ENCODE results near the gene CLASP2. TPM values are rescaled to one million over a fixed set of nuclear protein-coding genes. Genes with fewer than 3 reads are reported as not detected.
"Not testable (repeated sequence)": the region's sequence is repeated elsewhere in the genome, so short reads cannot be mapped to it uniquely, and the experiment has no call there.

CLASP2 gene
- total RNA-seq, 1 donor from 2014 or later = 69.4 TPM

DNA sequence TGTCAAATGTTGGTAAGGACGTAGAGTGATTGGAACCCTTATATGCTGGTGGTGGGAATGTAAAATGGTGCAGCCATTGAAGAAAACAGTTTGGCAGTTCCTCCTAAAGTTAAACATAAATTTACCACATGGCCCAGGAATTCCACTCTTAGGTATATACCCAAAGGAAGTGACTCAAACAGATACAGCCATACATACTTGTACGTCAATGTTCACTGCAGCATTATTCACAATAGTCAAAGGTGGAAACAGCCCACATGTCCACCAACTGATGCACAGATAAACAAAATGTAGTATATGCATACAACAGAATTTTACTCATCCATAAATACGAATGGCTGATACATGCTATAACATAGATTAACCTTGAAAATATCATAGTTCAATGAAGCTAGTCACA, 13.2 kb downstream of the CLASP2 start:
- intact Hi-C loops (cut with DNase I) = no loop called here
- no peak for ATAC-seq

DNA sequence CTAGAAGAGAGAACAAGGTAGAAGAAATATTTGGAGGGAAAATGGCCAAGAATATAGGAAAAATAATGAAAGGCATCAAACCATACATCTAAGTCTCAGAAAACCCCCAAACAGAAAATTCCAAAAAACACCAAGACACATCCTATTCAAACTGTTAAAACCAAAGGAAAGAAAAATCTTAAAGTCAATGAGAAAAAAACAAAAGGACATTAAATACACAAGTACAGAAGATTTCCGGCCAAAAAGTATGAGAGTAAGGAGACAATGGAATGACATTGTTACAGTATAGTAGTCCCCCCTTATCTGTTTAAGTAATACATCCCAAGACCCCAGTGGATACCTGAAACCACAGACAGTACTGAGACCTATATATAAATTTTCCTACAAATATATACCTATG, 18.8 kb downstream of the CLASP2 start:
- intact Hi-C loops (cut with DNase I) = no loop called here
- ATAC-seq = no peak
- no peak for DNase-seq (ENCODE audit: missing footprints)

More for the DNA sequence above, 13.2 kb downstream of the CLASP2 start:
- DNase-seq (ENCODE audit: missing footprints) = no peak

DNA sequence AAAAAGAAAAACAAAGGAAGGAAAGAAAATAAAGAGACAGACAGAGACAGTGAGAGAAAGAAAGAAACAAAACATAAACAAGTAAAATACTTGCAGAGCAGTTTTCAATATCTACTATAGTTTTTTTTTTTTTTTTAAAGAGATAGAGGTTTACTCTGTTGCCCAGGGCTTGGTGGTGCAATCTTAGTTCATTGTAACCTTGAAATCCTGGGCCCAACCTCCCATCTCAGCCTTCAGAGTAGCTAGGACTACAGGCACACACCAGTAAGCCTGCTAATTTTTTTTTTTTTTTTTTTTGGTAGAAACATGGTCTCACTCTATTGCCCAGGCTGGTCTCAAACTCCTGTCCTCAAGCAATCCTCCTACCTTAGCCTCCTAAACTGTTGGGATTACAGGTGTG, 23.1 kb downstream of the CLASP2 start:
- DNase-seq (ENCODE audit: missing footprints) = no peak
- intact Hi-C loops (cut with DNase I) = no loop called here
- no peak for ATAC-seq

DNA sequence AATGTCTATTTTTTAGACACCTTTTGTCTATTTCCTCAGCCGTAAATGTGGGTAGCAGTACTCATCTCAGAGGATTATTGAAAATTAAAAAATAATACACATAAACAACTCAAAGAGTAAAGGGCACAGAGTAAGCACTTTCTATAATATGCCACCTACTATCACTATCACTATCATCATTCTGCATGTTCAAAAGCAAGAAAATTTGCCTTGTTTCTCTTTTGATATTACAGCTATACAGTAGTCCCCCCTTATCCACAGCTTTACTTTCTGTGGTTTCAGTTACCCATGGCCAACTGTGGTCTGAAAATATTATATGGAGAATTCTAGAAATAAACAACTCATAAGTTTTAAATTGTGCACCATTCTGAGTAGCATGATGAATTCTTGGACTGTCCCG, 27.7 kb downstream of the CLASP2 start:
- intact Hi-C loops (cut with DNase I) = no loop called here
- no peak for DNase-seq (ENCODE audit: missing footprints)
- no peak for ATAC-seq

DNA sequence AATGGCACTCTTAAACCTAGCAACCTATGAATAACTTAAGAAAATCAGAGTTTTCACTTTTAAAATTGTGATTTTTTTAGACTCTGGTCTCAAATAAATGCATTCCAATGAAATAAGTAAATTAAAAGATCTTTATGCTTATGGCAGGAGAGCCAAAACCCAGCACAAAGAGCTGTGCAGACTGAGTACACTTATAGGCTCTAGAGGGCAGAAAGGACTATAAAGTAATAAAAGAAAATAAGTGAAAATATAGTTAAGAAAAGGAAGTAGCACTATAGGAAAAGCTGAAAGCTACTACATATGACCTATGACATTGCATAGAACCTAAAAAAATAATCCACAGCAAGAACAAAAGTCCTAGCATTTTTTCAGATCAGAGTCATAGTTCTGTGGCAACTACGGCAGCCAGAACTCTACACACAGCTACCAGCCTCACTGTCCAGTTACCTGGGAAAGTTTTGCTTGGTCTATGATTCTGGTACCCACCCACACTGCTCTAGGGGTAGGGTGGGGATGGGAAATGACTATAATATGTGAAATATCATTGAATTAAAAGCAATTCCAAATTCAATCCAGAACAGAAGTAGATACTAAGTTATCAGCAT, 30.5 kb downstream of the CLASP2 start:
- intact Hi-C loops (cut with DNase I) = no loop called here
- ATAC-seq (no peak), DNase-seq (ENCODE audit: missing footprints) (no peak)

DNA sequence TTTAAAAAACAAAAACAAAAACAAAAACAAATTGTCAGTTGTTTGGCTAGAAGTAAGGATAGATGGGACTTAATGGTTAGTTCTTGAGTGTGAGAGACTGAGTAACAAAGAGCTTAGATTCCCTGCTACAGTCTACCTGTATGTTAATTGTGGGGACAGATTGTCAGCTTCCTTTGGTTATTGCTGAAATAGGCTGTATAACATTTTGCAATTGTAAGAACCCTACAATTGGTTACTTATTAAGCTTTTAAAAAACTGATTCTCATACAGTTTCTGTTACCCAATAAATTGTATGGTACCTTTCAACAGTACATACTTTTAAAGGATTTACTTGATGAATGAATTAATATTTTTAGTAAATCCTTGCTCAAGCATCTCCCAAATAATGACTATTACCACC, 35.3 kb downstream of the CLASP2 start:
- no peak for ATAC-seq
- DNase-seq (ENCODE audit: missing footprints) = no peak
- intact Hi-C loops (cut with DNase I) = no loop called here

DNA sequence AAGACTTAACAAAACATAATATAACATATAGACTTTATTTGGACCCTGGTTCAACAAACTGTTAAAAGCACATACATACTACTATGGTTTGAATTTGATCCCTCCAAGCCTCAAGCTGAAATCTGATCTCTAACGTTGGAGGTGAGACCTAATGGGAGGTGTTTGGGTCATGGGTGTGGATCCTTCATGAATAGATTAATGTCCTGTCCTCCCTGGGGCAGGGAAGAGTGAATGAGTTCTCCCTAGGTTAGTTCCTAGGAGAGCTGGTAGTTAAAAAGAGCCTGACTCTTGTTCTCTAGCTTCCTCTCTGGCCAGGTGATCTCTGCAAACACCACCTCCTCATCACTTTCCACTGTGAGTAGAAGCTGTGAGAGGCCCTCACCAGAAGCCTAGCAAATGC, 36.4 kb downstream of the CLASP2 start:
- ATAC-seq = no peak
- intact Hi-C loops (cut with DNase I) = no loop called here
- DNase-seq (ENCODE audit: missing footprints) = no peak

DNA sequence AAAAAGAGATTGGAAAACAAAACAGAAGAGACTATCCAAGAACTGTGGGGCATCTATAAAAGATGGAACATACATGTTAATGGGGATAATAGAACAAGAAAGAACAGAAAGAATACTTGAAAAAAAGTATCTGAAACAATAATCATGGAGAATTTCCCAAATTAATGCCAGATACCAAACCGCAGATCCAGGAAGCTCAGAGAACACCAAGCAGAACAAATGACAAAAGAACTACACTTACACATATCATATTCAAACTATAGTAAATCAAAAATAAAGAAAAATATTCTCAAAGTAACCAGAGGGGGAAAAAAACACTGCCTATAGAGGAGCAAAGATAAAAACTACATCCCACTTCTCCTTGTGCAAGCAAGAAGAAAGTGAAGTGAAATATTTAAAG, 40.0 kb downstream of the CLASP2 start:
- ATAC-seq (no peak), DNase-seq (ENCODE audit: missing footprints) (no peak)
- intact Hi-C loops (cut with DNase I) = no loop called here

DNA sequence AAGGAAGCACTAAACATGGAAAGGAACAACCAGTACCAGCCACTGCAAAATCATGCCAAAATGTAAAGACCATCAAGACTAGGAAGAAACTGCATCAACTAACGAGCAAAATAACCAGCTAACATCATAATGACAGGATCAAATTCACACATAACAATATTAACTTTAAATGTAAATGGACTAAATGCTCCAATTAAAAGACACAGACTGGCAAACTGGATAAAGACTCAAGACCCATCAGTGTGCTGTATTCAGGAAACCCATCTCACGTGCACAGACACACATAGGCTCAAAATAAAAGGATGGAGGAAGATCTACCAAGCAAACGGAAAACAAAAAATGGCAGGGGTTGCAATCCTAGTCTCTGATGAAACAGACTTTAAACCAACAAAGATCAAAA, 44.6 kb downstream of the CLASP2 start:
- intact Hi-C loops (cut with DNase I); DNase-seq (ENCODE audit: missing footprints); ATAC-seq: not testable (repeated sequence)

DNA sequence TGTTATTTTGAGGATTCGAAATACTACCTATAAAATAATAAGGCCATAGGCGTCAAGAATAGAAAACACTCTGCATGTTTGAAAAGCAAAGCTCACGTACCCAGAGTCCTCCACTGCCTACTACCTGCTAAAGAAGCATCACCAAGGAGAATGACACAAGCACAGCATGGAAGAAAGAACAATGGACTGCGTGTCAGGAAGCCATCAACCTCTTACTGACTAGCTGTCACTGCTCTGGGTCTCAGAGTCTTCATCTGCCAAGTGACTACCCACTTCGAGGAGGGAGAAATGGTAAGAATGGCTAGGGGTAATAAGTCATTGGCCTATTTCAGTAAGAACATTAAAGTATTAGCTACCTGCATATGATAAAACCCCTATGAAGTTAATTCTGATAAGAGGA, 49.4 kb downstream of the CLASP2 start:
- DNase-seq (ENCODE audit: missing footprints) = no peak
- intact Hi-C loops (cut with DNase I) = no loop called here

DNA sequence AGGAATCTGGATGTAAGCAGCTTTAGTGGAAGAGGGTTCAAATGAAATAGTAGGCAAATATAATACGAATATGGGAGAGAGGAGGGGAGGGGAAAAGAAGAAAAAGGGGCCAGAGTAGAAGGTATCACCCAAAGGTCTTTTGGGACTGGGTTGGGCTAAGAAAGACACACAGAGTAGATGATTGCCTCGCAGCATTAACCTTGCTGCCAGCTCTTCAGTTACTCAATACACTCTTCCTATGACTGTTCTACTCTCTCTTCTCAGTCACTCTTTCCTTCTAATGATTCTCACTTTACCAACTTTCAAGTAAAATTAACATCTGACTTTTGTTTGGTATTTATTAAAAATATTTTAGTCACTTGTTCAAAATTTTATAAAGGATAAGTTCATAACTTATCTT, 52.8 kb downstream of the CLASP2 start:
- ATAC-seq (no peak), DNase-seq (ENCODE audit: missing footprints) (no peak)
- intact Hi-C loops (cut with DNase I) = no loop called here

More for the DNA sequence above, 49.4 kb downstream of the CLASP2 start:
- no peak for ATAC-seq

DNA sequence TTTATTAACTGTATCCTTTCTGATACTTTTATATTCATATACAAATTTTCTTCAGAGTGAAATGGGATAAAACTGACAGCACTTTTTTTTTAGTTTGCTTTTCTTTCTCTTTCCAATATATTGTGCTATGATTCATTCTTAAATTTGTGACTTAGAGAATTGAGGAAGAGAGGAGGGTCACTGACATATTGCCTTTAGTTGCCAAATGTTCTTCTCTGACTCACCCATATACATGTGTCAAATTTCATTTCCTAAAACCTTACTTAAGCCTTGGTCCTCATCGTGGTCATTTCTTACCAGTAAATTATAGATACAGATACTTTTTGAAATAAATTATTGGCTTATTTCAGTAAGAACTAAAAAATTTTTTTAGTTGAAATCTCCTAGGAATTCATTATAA, 53.9 kb downstream of the CLASP2 start:
- no peak for ATAC-seq

DNA sequence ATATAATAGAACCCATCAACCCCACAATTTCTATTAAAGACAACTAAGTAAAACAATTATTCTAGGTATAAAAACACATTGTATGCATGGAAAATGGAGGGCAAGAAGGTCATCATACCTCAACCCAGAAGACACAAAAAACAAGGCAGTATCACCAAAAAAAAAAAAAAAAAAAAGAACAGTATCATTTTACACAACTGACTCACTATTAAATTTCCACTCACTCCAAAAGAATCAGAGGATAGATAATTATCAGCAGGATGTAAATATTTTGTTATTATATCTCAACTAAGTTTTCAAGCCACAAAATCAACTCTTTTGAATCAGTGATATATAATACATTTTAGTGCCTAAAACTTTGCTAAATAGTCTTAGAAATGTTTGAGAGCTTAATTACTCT, 55.0 kb downstream of the CLASP2 start:
- intact Hi-C loops (cut with DNase I) = no loop called here
- ATAC-seq (no peak), DNase-seq (ENCODE audit: missing footprints) (no peak)

More for the DNA sequence above, 53.9 kb downstream of the CLASP2 start:
- no peak for DNase-seq (ENCODE audit: missing footprints)
- intact Hi-C loops (cut with DNase I) = no loop called here

DNA sequence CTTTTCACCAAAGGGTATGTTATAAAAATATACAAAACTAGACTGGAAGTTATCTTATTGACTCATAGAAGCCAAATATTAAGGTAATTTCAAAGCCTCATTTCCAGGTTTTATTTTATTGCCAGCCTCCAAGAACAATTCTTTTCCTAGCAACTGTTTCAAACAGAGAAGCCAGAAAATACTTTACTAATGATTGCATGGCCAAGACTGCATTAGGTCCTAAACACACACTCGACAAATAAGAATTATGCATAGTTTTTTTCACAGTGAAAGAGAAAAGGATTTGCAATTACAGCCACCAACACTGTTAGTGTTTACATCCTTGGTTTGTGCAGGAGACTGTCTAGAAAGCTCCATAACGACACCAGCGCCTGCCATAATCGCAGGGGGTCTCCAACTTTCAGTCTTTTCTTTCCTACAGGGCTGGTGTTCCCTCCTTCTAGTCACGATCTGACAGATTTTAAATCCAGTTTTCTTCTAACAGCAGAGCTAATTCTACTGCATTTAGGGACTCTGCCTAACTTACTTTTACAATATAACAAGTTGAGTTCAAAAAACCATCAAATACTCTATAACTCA, 58.1 kb downstream of the CLASP2 start:
- DNase-seq (ENCODE audit: missing footprints) (no peak), ATAC-seq (no peak)
- intact Hi-C loops (cut with DNase I) = loop anchor here (1.0 kb wide), 1 partner anchor 58 kb away; the partner anchor contains the start of gene CLASP2

DNA sequence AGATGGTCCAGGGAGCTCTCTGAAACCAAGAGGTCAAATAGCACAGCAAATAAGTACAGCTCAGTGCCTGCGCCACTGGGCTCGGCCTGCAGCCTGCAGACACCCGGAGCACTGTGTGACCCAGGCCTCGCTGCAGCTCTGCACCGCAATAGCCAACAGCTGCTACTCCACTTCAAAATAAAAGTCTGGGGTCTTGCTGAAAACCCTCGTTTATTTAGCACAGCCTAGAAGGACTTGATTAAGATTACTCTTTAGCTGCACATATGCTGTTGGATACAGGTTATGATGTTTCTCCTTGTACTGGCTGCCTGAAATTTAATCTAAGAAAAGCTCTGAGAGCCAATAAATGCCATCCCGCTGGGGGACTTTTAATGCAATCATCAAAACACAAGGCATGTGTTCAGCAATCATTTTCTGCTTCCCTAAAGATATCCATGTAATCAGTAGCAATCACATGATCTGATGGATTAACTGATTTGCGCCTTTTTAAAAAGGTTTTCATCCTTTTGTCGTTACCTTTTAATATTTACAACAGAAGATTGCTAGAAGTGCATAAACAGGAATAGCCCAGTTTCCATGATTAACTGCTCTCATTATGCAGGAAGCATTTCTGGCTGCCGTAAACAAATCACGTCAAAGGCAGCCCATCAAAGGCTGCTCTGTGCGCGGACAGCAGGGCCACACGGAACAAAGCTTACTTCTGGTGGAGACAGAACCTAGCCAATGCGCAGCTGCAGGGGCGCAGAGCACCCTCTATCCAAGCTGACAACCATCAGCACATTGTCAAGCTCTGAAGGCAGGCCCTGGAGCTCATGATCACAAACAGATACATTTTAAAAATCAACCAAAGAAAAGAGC, 58.8 kb downstream of the CLASP2 start:
- intact Hi-C loops (cut with DNase I) = loop anchor here (1.0 kb wide), 1 partner anchor 59 kb away; the partner anchor contains the start of gene CLASP2
- peak; percentile 99 for ATAC-seq
- DNase-seq (ENCODE audit: missing footprints) = peak; percentile 83

DNA sequence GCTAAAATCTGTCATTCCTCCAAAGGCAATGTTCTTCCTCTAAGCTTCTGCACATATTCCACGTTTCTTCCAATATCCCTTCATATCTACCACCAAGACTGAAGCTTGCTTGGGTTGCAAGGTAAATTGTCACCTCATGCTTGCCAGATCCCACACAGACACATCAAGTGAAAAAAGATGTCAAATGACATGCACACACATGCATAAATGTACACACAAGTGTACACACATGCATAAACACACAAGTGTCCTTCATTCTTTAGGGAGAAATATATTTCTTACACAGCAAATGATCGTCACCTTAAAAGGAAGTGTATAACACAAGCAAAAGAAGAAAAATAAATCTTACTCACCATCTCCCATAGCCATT, 59.4 kb downstream of the CLASP2 start:
- no peak for DNase-seq (ENCODE audit: missing footprints)
- ATAC-seq = no peak
- intact Hi-C loops (cut with DNase I) = no loop called here

DNA sequence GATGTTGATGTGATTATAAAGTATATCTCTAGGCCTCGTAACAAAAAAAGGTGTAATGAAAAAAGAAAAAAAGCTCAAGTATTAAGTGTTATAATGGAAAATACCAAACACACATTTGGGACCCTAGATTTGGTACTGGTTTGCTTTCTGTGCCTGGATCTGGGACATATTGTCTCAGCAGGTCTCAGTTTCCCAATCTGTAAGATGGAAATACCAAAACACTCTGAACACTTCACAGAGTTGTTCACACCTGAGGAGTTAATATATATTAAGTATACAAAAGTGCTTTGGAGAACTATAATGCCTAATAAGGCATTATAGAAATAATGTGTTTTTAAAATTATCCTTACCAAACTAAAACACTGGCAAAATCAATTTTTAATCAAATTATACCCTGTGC, 60.0 kb downstream of the CLASP2 start:
- ATAC-seq = no peak
- intact Hi-C loops (cut with DNase I) = no loop called here
- DNase-seq (ENCODE audit: missing footprints) = no peak

DNA sequence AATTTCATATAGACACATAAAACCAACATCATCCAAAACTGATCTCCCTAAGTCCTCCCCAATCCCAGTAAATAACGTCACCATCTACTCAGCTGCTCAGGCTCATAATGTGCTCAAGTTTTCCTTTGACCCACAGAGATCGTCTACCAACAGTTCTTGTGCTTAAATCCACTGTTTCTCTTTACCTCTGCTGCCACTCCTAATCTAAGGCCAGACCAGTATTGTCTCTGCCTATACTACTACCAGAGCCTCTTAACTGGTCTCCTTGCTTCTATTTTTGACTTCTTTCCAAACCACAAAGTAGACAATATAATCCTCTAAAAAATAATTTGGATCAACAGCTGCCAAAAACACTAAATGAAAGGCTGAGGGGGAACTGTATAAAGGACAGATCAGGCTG, 65.3 kb downstream of the CLASP2 start:
- DNase-seq (ENCODE audit: missing footprints) (no peak), ATAC-seq (no peak)
- intact Hi-C loops (cut with DNase I) = no loop called here

DNA sequence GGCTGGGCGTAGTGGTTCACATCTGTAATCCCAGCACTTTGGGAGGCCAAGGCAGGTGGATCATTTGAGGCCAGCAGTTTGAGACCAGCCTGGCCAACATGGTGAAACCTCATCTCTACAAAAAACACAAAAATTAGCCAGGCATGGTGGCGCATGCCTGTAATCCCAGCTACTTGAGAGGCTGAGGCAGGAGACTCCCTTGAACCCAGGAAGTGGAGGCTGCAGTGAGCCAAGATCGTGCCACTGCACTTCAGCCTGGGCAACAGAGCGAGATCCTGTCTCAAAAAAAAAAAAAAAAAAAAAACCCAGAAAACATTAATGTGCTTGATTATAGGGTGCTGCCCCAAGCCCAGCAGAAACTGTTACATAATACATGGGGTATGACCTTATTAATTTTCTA, 67.0 kb downstream of the CLASP2 start:
- intact Hi-C loops (cut with DNase I); DNase-seq (ENCODE audit: missing footprints); ATAC-seq: not testable (repeated sequence)

DNA sequence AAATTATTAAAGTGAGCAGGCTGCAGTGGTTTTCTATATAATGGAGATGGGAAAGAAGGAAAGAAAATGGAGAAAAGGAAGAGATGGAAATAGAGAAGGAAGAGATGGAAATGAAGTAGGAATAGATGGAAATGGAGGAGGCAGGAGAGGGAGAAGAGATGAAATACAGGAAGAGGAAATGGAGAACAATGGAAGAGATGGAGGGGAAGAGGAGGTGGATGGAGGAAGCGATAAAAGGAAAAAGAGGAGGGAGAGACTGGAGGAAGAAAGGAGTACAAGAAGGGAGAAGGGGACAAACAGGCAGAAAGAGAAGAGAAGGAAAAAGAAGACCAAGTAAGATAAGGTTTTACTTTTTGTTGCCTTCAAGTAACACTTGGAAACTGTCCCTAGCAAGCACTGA, 67.6 kb downstream of the CLASP2 start:
- no peak for DNase-seq (ENCODE audit: missing footprints)
- intact Hi-C loops (cut with DNase I) = no loop called here
- ATAC-seq = no peak

Data from Right ventricle myocardium inferior (tissue), 1 donor.